ENCODE measurements around the gene FHOD3.

Gene FHOD3

DNA sequence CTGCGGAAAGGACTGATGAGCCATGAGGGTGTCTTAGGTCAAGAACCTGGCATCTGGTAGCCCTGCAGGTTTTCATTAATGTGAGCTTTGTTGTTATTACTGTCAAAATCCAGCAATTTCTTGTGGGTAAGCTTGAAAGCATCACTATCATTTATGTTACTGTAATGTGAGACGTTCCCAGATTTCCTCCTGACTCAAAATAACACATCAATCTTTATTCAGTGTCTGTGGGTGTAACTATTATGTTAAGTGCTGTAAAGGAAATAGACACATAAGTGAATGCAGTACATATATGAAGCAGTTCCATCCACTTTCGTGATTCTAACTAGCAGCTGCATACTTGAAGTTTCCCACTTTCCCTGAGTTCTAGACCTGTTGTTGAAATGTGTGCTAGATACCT lies 89.8 kb downstream of the FHOD3 start:
- no peak for DNase-seq

DNA sequence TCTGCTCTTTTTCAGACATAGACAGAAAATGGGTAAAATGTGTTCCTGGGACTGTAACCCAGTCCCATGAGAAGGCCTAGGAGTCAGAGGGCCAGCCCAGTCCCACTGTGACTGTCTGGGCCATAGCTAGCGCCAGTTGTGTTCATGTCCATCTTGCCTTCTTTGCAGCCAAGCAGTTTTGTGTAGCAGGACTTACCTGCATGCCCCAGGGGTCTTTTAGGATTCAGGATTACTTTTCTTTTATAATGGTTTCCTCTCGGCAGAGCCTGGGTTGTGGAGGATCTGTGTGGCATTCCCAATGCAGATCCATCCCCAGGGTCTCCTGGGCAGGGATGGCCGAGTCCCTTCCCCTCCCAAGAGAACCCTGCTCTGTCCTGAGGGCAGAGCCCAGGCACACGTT lies 90.8 kb downstream of the FHOD3 start:
- DNase-seq, result no peak

DNA sequence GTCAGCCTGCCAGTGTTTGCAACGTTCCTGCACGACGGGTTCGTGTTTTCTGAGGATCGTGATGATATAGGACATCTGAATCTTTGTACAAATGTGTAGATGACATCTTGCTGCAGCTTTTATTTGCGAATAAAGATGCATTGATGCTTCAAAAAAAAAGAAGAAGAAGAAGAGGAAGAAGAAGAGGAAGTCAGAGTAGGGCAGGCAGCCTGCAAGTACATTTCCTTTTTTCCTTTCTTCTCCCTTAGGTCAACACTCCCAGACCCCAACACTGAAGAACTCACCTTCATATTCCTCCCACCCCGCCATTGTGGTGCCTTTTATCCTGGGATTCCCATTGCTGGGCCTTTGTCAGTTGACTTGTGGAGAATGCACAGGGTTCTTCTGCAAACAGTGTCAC lies 91.5 kb downstream of the FHOD3 start:
- DNase-seq, result no peak

DNA sequence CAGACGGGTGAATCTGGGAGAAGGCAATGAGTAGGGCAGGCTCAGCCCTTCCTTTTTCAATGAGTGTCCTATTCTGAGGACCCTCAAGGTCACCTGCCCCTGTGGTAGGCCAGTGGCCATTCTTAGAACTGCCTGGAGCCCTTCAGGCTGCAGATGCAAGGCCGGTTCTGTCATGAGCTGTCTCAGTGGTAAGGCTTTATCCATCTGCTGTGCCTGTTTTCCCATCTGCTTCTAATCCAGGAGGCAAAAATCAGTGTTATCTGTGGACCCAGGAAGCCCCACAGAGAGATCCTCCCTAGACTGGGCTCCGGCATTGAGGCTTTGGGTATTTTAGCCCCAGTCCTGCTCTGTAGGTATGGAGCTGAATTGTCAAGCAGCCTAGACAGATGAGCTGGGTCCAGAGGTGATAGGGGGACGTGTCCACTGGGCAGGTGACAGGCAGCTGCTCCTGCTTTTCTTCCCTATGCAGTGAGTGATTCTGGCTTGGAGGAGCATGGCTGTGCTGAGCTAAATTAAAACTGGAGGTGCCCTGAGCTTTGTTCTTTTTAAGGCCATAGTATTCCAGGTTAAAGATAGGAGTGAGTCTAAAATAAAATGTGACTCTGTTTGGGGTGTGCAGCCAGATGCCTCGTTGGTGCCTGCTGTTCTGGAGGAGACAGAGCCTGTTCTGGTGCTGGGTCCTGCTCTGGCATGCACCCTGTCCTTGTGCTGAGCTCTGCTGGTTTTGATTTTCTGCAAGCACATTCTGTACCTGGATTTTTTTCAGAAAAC lies 92.5 kb downstream of the FHOD3 start:
- DNase-seq, result no peak

DNA sequence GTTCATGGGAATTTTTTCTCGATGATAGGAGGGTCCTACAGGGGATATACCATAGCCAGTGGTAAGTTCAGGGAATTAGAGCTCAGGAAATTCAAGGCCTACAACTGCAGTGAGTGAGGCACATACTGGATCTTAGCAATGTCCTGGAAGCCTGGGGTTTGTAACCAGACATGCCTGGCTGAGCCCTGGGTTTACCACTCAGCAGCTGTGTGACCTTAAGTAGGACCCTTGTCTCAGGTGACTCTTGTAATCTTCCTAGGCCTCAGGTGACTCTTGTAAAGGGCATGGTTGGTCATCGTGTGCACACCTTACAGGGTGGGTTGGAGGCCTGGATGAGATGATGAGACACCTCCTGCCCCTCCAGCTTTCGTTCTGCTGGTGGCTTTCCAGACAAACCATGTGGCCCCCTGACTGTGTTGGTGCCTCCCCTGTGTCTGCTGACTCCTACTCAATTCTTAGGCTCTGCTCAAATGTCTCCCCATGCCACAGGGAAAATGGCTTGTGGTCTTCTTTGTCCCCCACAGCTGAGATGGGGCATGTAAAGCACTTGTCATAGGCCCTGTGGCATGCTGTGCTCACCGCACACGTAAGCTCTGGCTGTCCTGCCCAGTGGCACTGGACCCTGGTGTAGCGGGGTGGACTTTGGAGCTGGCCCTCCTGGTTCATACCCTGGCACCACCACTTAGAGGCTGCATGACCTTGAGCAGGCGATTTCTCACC lies 94.1 kb downstream of the FHOD3 start:
- no peak for DNase-seq

DNA sequence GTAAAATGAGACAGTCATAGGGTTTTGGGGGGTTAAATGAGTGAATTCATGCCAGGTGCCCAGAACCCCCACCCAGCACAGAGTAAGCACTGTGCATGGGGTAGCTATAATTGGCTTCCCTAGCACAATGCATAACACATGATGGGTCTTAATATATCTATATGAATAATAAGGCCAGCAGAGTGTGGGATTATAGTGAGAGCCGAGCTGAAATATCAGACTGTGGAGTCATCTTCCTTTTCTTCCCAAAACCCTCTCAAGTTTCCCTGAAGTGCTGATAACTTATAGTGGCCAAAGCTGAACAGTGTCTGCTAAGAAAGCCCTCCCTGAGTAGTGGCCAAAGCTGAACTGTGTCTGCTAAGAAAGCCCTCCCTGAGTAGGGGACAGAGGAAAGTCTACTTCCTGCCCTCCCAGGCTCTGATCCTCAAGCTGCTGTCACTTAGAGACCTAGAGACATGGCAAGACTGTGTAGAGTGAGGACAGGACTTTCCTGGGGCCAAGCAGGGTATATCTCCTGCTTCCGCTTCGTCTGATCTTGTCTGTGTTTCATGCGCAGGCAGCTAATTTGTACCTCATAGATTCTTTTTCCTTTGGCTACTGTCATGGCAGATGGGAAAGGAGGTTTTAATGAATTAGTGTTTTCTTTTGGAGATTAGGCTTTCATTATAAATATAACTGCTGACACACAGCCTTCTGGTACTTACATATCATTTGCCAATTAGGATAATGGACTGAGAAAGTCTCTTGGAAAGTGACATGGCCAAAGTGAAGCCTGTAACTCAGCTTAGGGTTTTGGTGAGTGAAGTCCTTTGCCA lies 94.9 kb downstream of the FHOD3 start:
- DNase-seq, result no peak

DNA sequence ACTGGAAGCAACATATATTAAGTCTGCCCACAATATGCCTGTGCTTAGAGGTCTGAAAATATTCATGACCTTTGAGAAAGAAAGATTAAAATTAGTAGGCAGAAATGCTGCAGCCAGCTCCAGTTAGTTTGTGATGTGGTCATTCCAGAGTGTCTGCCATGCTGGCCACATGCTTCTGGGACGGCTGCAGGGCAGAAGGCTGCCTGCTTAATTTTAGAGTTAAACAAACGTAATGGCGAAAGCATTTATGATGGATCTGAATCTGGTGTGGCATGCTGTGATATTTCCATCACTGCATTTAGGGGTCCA lies 95.4 kb downstream of the FHOD3 start:
- DNase-seq, result no peak

DNA sequence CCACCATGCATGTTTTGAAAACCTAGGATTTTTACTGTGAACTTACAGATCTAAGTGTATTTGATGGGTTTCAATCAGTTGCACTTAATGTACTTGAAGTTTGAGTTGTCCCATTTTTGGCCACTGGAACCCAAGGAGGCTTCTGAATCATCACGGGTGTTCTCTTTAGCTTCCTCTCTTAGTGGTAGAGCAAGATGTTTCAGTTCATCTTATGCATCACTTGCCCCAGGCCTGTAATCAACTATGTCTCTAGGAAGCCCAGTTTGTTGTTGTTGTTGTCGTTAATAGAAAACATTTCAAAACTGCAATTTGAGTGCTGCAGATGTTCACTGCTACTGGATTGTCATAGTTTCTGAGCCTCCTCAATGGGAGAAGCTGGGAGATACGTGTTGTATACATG lies 97.0 kb downstream of the FHOD3 start:
- no peak for DNase-seq

DNA sequence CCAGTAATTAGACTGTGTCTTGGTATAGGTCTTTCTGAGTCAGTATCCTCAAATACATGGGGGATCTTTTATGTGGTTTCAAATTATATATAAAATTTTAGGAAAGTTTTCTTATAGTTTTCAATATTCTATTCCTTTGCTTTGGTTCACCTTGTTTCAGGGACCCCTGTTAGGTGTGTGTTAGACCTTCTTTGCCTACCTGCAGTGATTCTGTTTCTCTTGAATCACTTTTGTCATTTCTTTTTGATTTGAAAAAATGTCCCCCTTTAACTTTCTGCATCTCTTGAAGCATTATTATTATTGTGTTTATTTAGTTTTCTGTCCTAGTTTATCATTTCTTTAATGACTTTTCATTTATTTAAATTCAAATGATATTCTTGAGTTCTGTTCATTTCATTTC lies 98.7 kb downstream of the FHOD3 start:
- DNase-seq, result no peak

DNA sequence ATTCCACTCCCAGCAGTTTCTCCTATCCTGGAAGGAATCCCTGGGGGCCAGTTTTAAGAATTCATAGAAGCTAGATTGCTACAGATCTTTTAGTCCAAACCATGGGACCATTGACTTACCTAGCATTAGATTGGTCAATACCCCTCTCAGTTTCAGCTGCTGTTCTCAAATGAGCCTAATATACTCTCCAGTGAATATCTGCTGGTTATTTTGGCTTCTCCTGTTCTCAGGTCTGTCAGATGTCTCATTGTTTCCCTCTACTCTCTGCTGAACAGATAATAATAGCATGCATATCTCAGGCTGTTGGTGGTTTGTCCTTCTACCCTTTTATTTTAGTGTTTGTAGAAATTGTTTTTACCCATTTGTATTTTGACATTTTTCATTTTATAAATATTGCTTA lies 99.5 kb downstream of the FHOD3 start:
- DNase-seq, result no peak

DNA sequence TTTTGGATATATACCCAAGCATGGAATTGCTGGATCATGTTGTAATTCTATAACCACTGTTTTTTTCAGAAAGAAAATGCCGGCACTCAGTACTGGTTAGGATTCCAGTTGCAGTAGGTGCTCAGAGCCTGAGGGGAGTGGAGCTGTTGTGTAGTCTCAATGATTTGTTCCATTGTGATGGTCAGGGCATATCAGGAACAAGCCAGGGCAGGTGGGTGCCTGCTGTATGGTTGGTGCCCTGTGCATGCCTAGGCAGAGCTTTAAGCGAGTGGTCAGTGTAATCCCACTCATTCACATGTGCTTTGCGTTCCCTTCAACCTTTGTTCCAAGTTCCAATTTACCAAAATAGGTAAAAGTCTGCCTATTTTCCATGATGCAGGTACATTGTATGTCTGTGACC lies 100.9 kb downstream of the FHOD3 start:
- DNase-seq, result no peak

DNA sequence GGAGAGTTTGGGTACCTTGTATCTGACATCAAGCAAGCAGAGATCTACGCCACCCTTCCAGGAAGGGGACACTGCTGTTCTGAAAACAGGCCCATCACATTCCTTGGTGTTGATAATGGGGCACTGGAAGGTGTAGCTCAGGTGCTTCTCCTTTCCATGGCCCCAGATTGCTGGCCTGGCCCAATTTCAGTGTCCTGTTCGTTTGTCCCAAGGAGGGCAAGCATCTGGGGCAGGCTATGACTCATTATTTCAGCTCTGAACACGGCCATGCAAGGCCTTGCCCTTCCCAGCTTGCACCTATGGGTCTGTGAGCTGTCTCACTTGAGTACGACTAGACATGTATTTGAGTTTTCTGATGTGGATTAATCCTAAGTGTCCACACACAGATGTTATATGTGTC lies 101.5 kb downstream of the FHOD3 start:
- DNase-seq, result no peak

DNA sequence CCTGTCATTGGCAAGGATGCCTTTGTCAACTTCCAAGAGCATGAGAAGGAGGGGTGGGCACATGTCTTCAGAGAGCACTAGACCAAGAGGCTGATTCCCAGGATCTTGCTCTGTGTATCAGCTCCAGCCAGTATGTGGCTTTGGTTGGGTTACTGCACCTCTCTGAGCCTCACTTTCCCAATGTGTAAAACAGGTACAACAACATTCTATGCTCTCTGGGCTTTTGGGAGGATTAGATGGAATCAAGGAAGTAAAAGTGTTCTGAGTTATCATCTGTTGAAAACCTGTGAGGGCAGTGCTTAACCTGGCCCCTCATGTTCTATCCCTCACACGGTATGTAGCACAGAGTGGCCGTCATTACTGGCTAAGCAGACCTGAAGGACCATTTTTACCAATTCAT lies 103.9 kb downstream of the FHOD3 start:
- no peak for DNase-seq

DNA sequence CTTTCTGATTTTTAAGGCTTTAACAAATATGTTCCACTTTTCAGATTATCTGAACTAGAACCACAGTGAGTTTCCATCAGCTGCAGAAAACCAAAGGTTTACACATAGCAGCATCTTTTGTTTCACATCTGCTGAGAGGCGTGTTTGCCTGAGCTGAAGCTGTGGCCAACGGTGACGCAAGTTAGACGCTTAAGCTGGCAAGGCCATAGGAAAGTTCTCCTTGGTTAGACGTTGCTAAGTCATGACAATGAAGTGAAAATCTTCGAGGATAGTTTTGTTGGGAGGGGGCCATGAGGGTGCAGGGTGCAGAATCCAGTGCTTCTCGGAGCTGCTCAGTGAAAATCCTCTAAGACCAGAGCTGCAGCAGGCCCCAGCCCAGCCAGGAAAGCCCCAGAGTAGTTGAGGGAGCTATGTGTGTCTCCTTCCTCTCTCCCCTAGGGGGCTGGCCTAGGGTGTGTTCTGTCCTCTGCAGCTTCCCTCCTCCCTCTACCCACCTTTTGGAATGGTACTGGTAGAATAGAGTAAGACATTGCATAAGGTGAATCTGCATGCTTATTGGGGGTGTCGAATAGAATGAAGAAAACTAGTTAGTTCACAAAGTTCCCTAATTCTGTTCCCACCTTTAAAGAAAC lies 105.4 kb downstream of the FHOD3 start:
- DNase-seq, result no peak

DNA sequence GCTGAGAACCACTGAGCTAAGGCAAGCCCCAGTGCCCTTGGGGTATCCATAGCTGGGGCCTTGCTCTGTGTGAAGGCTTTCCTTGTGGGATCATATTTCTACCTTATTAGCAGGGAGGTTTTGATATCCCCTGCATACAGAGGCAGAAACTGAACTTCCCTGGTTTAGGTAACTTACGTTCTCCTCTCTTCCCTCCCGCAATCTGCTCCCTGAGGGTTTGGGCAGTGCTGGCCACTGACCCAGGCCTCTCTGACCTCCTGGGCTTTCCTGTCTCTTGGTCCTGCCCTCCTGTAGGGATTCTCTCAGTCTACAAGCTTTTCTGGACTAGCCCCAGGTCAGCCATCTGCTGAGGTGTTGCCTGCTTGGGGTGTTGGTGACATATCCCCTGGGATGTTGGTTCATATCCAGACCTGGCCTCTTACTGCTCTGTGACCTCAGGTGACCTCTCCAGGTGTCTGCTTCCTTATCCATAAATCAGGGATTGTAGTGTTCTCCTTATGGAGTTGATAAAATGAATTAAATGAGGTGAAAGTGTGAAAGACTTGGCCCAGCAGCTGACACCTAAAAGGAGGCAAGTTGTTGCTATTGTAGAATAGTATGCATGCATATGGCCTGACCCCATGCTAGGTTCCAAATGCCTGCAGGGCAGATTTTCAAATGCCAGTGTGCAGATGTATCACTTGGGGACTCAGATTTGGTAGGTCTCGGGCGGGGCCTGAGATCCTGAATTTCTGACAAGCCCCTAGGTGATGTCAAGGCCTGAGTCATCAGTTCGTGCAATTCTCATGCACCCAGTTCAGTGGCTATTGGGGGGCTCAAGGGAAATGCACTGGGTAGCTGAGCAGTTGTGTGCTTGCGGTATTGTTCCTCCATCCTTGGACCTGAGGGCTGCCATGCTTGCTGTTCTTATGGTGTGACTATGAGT lies 106.6 kb downstream of the FHOD3 start:
- DNase-seq, result no peak

DNA sequence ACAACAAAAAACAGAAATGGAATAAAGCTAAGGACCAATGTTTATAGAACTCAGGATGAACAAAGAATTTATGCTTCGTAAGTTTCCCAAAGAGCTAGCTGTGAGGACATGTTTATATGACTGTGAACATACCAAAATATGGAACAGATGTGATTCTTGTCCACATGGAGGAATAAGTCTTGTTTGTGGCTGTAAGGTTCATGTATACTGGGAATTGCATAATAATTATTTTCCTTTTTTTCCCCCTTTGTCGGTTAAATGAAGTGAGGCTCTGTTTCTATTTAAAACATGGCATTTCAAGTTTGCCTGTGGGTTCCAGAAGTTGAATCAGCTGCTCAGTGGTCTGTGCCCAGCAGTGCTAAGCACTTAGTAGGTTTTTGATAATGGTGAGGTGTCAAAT lies 108.1 kb downstream of the FHOD3 start:
- DNase-seq, result no peak

DNA sequence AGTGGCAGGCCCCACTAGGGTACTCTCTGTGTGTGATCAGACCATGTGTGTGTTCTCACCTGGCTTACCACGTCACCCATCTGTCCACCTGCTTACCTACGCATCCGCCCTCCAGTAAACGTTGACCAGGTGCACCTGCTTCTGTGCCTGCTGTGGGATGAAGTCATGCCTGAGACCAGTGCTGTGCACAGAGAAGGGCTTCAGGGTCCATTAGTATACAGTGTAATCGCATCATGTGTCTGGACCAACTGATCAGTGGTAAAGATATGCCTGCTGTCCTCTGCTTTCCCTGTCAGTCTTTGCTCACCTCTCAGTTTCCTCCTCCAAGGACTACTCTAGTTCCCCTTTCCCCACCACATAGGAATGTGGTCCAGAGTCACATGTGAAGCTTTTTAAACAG lies 109.3 kb downstream of the FHOD3 start:
- no peak for DNase-seq

DNA sequence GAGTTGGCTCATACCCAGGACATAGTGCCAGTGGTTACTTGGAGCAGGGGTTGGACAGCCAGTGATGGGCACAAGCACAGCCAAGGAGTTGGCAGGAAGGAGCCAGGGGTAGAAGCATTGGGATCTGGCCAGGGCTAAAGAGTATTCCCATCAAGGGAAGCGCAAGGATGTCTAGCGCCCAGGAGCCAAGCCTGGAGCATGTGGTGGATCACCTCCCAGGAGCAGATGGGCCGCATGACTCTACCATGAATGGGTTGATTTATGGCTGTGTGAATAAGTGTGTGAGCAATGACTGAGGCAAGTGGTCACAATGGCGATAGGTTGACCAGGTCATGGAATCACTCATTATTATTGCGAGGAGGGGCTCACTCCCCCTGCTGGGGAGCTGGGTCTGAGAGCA lies 111.1 kb downstream of the FHOD3 start:
- DNase-seq, result no peak

DNA sequence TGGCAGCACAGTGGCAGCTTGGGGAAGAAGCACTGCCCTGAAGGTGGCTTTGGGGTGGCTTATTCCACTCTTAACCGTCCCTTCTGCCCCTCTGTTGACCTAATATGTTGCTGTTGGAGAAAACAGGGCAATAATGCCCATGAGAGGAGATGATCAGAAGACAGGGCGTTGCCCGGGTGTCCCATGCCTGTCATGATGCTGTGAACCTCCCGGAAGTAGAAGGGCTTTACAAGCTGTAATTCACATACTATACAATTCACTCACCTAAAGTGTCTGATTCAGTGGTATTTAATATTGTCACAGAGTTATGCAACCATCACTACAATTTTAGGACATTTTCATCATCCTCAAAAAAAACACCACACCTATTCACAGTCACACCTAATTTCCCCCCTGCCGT lies 112.3 kb downstream of the FHOD3 start:
- no peak for DNase-seq

DNA sequence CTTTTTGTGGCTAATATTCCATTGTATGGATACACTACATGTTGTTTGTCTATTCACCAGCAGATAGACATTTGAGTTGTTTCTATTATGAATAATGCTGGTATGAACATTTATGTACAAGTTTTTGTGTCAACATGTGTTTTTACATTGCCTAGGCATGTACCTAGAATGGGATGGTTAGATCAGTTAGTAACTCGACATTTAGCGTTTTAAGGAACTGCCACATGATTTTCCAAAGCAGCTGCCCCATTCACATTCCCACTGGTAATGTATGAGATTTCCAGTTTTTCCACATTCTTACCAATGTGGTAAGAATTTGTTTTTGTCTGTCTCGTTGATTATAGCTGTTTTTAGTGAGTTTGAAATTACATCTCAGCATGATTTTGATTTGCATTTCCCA lies 112.8 kb downstream of the FHOD3 start:
- no peak for DNase-seq

DNA sequence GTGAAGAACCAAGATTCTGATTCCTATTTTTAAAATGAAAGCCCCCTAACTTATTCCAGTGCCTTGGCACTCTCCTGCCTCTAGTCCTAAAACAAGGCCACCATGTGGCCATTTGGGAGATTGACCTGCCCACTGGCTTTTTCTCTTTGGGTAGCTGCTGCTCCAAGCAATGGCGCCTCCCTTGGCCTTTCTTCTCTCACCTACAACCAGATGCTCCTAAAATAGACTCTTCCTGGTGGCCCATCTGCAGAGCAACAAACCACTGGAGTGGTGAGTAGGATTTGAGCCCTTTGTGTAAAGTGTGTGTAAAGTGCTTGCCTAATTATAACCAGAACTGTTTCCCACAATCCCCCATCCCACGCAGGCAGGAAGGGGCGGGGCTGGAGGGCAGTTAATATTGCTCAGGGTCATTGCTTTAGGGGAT lies 114.2 kb downstream of the FHOD3 start:
- peak in 1 of 2 experiments; percentile 22 for DNase-seq

DNA sequence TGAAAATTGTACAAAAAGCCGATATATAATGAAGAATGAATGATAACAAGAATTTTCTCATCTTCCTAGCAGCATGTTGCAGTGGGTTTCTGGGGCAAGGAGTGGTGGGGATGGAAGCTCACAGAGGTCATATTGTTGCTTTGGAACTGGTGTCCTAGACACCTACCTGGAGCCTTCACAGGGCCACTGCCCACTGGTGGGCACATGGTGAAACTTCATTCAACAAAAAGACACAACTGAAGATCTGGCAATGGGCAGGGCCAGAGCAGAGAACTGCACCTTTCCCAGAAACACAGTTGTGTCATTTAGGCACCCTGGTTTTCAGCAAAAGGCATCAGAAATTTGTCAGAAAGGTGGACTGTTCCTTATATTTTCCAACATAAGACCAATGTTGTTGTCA lies 115.3 kb downstream of the FHOD3 start:
- no peak for DNase-seq
